Tibial nerve (tissue), 4 donors: Measurements from ENCODE around the gene ABR.

Experiments
- EP300 ChIP-seq, 2 donors: sonication (generic); formaldehyde crosslinking; IDR thresholded peaks; one replicate each; pipeline ENCODE4 v1.6.1; 2017; ENCODE audit warnings: antibody characterized with exemption in 2 of 2, mild to moderate bottlenecking in 1 of 2
- POLR2A ChIP-seq, 2 donors: fragments of 450-650 bp; IDR thresholded peaks; one replicate each; pipeline ENCODE4 v1.6.1; 2017; ENCODE audit warnings: antibody characterized with exemption in 2 of 2, mild to moderate bottlenecking in 2 of 2, moderate library complexity in 2 of 2
- TF ChIP-seq, protein P1 (sequence below), 5 experiments: fragments of 200-600 bp in 3 of 5; fragments of 450-650 bp in 2 of 5; sonication (generic) in 3 of 5; IDR thresholded peaks; one replicate each; pipeline ENCODE4 v1.5.1; 2016 to 2019; ENCODE audit warnings: antibody characterized with exemption in 5 of 5, mild to moderate bottlenecking in 3 of 5, moderate library complexity in 2 of 5

DNA sequence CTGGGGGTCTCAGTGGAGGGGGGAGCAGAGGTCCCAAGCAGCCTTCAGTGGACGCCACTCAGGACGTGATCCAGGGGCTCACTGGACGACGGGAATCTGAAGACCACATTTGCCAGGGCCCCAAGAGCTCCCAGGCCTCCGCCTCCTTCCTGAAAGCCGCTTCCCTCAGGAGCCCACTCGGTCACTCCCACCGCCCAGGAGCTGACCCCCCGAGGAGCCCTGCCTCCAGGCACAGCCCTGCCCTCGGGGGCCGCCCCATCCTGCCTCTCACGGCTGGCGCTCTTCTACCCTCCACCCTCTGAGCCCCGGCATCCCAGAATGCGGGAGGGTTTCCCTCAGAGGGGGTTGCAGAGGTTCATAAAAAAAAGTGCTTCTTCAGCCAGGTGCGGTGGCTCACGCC lies 158.6 kb downstream of the ABR start:
- TF ChIP-seq, protein P1, sequence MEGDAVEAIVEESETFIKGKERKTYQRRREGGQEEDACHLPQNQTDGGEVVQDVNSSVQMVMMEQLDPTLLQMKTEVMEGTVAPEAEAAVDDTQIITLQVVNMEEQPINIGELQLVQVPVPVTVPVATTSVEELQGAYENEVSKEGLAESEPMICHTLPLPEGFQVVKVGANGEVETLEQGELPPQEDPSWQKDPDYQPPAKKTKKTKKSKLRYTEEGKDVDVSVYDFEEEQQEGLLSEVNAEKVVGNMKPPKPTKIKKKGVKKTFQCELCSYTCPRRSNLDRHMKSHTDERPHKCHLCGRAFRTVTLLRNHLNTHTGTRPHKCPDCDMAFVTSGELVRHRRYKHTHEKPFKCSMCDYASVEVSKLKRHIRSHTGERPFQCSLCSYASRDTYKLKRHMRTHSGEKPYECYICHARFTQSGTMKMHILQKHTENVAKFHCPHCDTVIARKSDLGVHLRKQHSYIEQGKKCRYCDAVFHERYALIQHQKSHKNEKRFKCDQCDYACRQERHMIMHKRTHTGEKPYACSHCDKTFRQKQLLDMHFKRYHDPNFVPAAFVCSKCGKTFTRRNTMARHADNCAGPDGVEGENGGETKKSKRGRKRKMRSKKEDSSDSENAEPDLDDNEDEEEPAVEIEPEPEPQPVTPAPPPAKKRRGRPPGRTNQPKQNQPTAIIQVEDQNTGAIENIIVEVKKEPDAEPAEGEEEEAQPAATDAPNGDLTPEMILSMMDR (IDR thresholded peaks at IDR 0.05) = no peak
- TF ChIP-seq EP300 (IDR thresholded peaks at IDR 0.05) (no peak), POLR2A (IDR thresholded peaks at IDR 0.05) (no peak)
